ENCODE data around the gene CAMK1D. TPM values are rescaled to one million over a fixed set of nuclear protein-coding genes. Genes with fewer than 3 reads are reported as not detected.

The CAMK1D gene
- total and polyA plus RNA-seq, 2 of the 4 experiments (the other 2 are of a cell fraction) = 5.0 to 5.3 TPM

GRCh38 chr10:12487366-12487765 is 138.0 kb downstream of the CAMK1D start:
- Histone ChIP-seq H2BK15ac (ENCODE audit: low read depth, low read length) (no peak overlapping the region), H2BK5ac (ENCODE audit: low read depth, low read length, poor library complexity, severe bottlenecking) (no peak overlapping the region), H4K91ac (ENCODE audit: insufficient read depth, low read depth, low read length) (no peak overlapping the region), H3K36me3 (ENCODE audit: control insufficient read depth, insufficient read depth, low read length) (no peaks in the 10 kb centered on the region), H3K9me3 (ENCODE audit: control insufficient read depth, insufficient read depth, low read length) (no peaks in the 10 kb centered on the region), H3K18ac (ENCODE audit: low read depth, low read length) (no peak overlapping the region), H4K8ac (ENCODE audit: low read depth in 2 of 2, low read length in 2 of 2) (no peak overlapping the region), H3K4me2 (ENCODE audit: low read depth, low read length) (no peak overlapping the region), H2BK120ac (ENCODE audit: low read depth, low read length) (no peak overlapping the region), H2AK5ac (ENCODE audit: low read depth, low read length) (no peak overlapping the region), H2AK9ac (replicated peaks; ENCODE audit: low read depth, low read length, poor library complexity) (no peak overlapping the region), H3K4ac (ENCODE audit: low read depth, low read length) (no peak overlapping the region), H3K79me1 (ENCODE audit: low read depth in 1 of 2, low read length in 2 of 2) (no peaks in the 10 kb centered on the region), H3K4me1 (ENCODE audit: control insufficient read depth, insufficient read depth, low read length) (no peaks in the 10 kb centered on the region), H4K20me1 (ENCODE audit: insufficient read depth, low read length) (no peaks in the 10 kb centered on the region), H3K27ac (ENCODE audit: insufficient read depth, low read length) (no peak overlapping the region), H3K56ac (ENCODE audit: extremely low read depth, insufficient read depth, low read length) (no peak overlapping the region), H3K9ac (ENCODE audit: low read depth, low read length) (no peak overlapping the region), H2AFZ (replicated peaks; ENCODE audit: low read length, poor library complexity) (no peak overlapping the region), H3K9me1 (ENCODE audit: insufficient read depth, low read length) (no peaks in the 10 kb centered on the region), H3K27me3 (ENCODE audit: control insufficient read depth, insufficient read depth, low read length) (peaks cover 4% of the 10 kb centered on the region; the same call in 1 of the 2 replicates), H3K4me3 (ENCODE audit: insufficient read depth, low read depth, low read length) (no peak overlapping the region), H3K23ac (ENCODE audit: low read depth, low read length) (no peak overlapping the region), H4K5ac (ENCODE audit: low read depth, low read length) (no peak overlapping the region), H2BK20ac (ENCODE audit: low read depth, low read length) (no peak overlapping the region), H3K14ac (replicated peaks; ENCODE audit: low read depth, low read length) (no peak overlapping the region)
- BruUV-seq (replicated peaks) = no TSS peak
- no CpG with 5 or more reads among the region's 2 CpGs for WGBS, 2 experiments (ENCODE audit: extremely low coverage in 2 of 2, insufficient read length in 1 of 2)
- ATAC-seq (ENCODE audit: low read depth) = no peak
- dilution Hi-C loops (cut with HindIII; ENCODE audit: low sequenced_read_pairs, unreplicated experiment) = no loop called here
- intact Hi-C loops (cut with micrococcal nuclease) = no loop called here
- in situ Hi-C loops (cut with MboI; ENCODE audit: low sequenced_read_pairs) = no loop called here
- DNase-seq = no peak
- TF ChIP-seq NFE2L2 (IDR thresholded peaks at IDR 0.05; ENCODE audit: low read depth, low read length) = no peak
- TF ChIP-seq RCOR1 (IDR thresholded peaks at IDR 0.05; ENCODE audit: insufficient replicate concordance, low read length) = no peak
- no peak for TF ChIP-seq BHLHE40 (IDR thresholded peaks at IDR 0.05; ENCODE audit: low read depth, low read length)
- no peak for TF ChIP-seq CTCF (conservative IDR thresholded peaks at IDR 0.05; ENCODE audit: low read depth, low read length)
- no peak for TF ChIP-seq RFX5 (IDR thresholded peaks at IDR 0.05; ENCODE audit: low read depth, low read length)
- no peak for TF ChIP-seq SMC3 (IDR thresholded peaks at IDR 0.05; ENCODE audit: low read depth, low read length)
- no peak for TF ChIP-seq MAZ (IDR thresholded peaks at IDR 0.05; ENCODE audit: borderline replicate concordance, low read depth, low read length)
- no peak for TF ChIP-seq CEBPB (IDR thresholded peaks at IDR 0.05; ENCODE audit: low read depth, low read length)
- TF ChIP-seq MAFK (IDR thresholded peaks at IDR 0.05; ENCODE audit: low read depth, low read length) = no peak
- TF ChIP-seq MXI1 (IDR thresholded peaks at IDR 0.05; ENCODE audit: borderline replicate concordance, low read depth, low read length) = no peak
- TF ChIP-seq ELK1 (IDR thresholded peaks at IDR 0.05; ENCODE audit: borderline replicate concordance, low read depth, low read length) = no peak
- TF ChIP-seq RAD21 (IDR thresholded peaks at IDR 0.05; ENCODE audit: low read length) = no peak
- no peak for TF ChIP-seq POLR2A (IDR thresholded peaks at IDR 0.05; ENCODE audit: low read depth, low read length)
- TF ChIP-seq FOS (IDR thresholded peaks at IDR 0.05; ENCODE audit: low read depth, low read length) = no peak
- TF ChIP-seq USF2 (IDR thresholded peaks at IDR 0.05; ENCODE audit: low read depth, low read length) = no peak
- no peak for TF ChIP-seq CHD1 (IDR thresholded peaks at IDR 0.05; ENCODE audit: low read depth, low read length)
- ChIA-PET CTCF (interaction anchor here (0.9 kb wide), 1 partner anchor 564 kb away, joined by 3 read pairs; no protein-coding TSS in a partner anchor), POLR2A (ENCODE audit: unreplicated experiment) (no interaction called here)

Measured in IMR-90 (cell line).